BE2C (cell line): Measurements from ENCODE around the gene ADCY1.

Experiments used
- DNase-seq: peaks from one replicate; pipeline ENCODE4 v3.0.0-alpha.2; 2020
- H3K27me3 ChIP-seq: fragments of 250-450 bp; sonication (Bioruptor Pico); 2 replicates; pipeline ENCODE4 v1.5.1; 2020; ENCODE audit warnings: mild to moderate bottlenecking
- H3K36me3 ChIP-seq: fragments of 250-450 bp; sonication (Bioruptor Pico); 2 replicates; pipeline ENCODE4 v1.5.1; 2020; ENCODE audit warnings: mild to moderate bottlenecking
- H3K4me1 ChIP-seq: fragments of 250-450 bp; sonication (Bioruptor Pico); 2 replicates; pipeline ENCODE4 v1.5.1; 2020
- H3K4me3 ChIP-seq: 2 replicates; pipeline ENCODE4 v1.5.1; 2011; ENCODE audit warnings: low read depth, low read length
- H3K9me3 ChIP-seq: fragments of 250-450 bp; sonication (Bioruptor Pico); 2 replicates; pipeline ENCODE4 v1.5.1; 2020
- TF ChIP-seq, protein P1 (sequence below): IDR thresholded peaks from 2 replicates; pipeline ENCODE4 v1.5.1; 2012; ENCODE audit warnings: mild to moderate bottlenecking, low read depth, low read length

Gene ADCY1

DNA sequence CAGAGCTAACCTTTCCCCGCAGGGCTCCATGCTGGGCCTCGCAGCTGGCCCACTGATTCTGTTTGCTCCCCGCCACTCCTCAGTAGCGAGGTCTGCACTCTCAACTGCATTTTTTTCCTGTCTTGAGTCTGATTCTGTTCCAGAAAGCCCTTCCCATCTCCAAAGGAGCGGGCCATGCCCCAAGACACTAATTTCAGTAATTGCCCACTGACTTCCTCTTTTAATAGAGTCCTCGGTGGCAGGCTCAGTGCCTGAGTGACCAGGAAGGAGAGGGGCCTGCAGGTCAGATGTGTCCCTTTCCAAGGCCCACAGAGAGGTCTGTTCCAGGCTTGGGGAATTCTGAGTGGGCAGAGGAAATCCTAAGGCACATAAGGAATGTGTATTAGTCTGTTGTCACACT is 77.4 kb downstream of the ADCY1 start:
- TF ChIP-seq, protein P1, sequence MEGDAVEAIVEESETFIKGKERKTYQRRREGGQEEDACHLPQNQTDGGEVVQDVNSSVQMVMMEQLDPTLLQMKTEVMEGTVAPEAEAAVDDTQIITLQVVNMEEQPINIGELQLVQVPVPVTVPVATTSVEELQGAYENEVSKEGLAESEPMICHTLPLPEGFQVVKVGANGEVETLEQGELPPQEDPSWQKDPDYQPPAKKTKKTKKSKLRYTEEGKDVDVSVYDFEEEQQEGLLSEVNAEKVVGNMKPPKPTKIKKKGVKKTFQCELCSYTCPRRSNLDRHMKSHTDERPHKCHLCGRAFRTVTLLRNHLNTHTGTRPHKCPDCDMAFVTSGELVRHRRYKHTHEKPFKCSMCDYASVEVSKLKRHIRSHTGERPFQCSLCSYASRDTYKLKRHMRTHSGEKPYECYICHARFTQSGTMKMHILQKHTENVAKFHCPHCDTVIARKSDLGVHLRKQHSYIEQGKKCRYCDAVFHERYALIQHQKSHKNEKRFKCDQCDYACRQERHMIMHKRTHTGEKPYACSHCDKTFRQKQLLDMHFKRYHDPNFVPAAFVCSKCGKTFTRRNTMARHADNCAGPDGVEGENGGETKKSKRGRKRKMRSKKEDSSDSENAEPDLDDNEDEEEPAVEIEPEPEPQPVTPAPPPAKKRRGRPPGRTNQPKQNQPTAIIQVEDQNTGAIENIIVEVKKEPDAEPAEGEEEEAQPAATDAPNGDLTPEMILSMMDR = no peak
- H3K36me3 ChIP-seq = no peaks in the 10 kb centered on the region
- H3K27me3 ChIP-seq = no peaks in the 10 kb centered on the region
- no peaks in the 10 kb centered on the region for H3K4me1 ChIP-seq
- no peak for DNase-seq
- H3K4me3 ChIP-seq = no peak overlapping the region
- no peaks in the 10 kb centered on the region for H3K9me3 ChIP-seq

DNA sequence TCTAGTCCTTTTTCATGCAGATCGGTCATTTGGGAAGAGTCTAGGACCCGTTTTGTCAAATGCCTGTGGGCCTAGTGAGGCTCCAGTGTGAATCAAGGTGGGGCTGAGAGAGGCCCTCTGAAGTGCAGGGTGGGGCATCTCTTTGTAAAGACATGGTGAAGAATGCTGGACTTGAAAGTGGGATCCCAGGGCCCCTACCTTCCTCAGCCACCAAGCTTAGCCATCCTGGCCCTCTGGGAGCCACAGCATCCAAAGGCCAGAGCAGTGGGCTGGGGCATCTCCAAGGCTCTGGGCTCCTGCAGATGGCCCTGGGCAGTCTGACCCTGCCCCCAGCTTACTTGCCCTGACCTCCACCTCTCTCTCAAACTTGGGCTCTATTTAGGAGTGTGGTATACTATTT is 78.5 kb downstream of the ADCY1 start:
- H3K9me3 ChIP-seq = no peaks in the 10 kb centered on the region
- no peaks in the 10 kb centered on the region for H3K27me3 ChIP-seq
- TF ChIP-seq, protein P1 = no peak
- DNase-seq = no peak
- H3K4me1 ChIP-seq = no peaks in the 10 kb centered on the region
- no peaks in the 10 kb centered on the region for H3K36me3 ChIP-seq
- no peak overlapping the region for H3K4me3 ChIP-seq

GRCh38 chr7:45653209-45653907 is 79.2 kb downstream of the ADCY1 start:
- Histone ChIP-seq H3K36me3 (no peaks in the 10 kb centered on the region), H3K27me3 (no peaks in the 10 kb centered on the region), H3K4me3 (no peak overlapping the region), H3K9me3 (no peaks in the 10 kb centered on the region), H3K4me1 (no peaks in the 10 kb centered on the region)
- DNase-seq = no peak
- TF ChIP-seq, protein P1 = no peak

DNA sequence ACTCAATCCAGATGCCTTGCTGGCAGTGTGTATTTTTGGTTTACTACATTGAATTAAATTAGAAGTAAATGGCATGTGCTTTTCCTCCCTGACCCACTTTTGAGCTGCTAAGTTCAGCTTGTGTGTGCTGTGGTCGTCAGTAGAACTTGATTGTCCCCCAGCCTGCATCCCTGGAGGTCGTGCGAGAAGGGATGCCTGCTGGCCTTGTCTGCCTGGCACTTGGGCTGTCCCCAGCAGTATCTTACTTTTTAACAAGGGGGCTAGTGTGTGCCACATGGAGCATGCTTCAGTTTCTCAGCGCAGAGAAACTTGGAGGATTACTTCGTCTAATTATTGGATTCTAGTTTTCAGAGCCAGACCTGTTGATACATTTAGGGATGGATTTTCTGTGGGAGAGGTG is 80.2 kb downstream of the ADCY1 start:
- no peak overlapping the region for H3K4me3 ChIP-seq
- no peaks in the 10 kb centered on the region for H3K36me3 ChIP-seq
- TF ChIP-seq, protein P1 = no peak
- H3K9me3 ChIP-seq = no peaks in the 10 kb centered on the region
- no peaks in the 10 kb centered on the region for H3K4me1 ChIP-seq
- DNase-seq = no peak
- no peaks in the 10 kb centered on the region for H3K27me3 ChIP-seq

- H3K4me1 ChIP-seq = no peaks in the 10 kb centered on the region
- no peaks in the 10 kb centered on the region for H3K27me3 ChIP-seq
- TF ChIP-seq, protein P1 = no peak
- H3K9me3 ChIP-seq = no peaks in the 10 kb centered on the region
- H3K4me3 ChIP-seq = no peak overlapping the region
- no peak for DNase-seq
- H3K36me3 ChIP-seq = no peaks in the 10 kb centered on the region
Observed at GRCh38 chr7:45655539-45655938, 81.4 kb downstream of the ADCY1 start.

DNA sequence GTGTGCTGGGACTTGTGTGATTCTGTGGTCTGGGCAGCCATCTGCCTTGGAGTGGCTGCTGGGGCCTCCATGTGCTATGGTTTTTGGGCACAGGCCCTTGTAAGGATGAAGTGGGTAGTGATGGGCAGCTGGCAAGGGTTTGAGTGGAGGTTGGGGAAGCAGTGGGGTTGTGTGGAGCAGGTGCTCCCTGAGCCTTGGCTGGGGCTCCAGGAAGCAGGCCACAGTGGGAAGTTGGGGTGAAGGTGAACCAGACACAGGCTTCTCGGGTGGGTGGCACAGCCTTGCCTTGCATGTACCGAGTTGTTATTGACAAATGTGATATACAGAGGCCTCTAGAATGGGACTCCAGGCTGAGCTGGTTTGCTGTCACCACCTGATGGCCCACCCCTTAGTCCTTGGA is 82.3 kb downstream of the ADCY1 start:
- Histone ChIP-seq H3K36me3 (no peaks in the 10 kb centered on the region), H3K4me1 (no peaks in the 10 kb centered on the region), H3K9me3 (no peaks in the 10 kb centered on the region), H3K27me3 (no peaks in the 10 kb centered on the region), H3K4me3 (no peak overlapping the region)
- DNase-seq = no peak
- TF ChIP-seq, protein P1 = no peak
